Stimulated activated CD4-positive, alpha-beta T cell treated with anti-CD3 and anti-CD28 coated beads, Interleukin-4, amount 100 ng/mL, for 4 hours (primary cell): Measurements from ENCODE around the gene GOLGA2.

ENCODE experiments used
- DNase-seq, 2 experiments: peaks; one replicate each; pipeline ENCODE4 v3.0.0-alpha.2; 2020

GOLGA2 gene

DNA sequence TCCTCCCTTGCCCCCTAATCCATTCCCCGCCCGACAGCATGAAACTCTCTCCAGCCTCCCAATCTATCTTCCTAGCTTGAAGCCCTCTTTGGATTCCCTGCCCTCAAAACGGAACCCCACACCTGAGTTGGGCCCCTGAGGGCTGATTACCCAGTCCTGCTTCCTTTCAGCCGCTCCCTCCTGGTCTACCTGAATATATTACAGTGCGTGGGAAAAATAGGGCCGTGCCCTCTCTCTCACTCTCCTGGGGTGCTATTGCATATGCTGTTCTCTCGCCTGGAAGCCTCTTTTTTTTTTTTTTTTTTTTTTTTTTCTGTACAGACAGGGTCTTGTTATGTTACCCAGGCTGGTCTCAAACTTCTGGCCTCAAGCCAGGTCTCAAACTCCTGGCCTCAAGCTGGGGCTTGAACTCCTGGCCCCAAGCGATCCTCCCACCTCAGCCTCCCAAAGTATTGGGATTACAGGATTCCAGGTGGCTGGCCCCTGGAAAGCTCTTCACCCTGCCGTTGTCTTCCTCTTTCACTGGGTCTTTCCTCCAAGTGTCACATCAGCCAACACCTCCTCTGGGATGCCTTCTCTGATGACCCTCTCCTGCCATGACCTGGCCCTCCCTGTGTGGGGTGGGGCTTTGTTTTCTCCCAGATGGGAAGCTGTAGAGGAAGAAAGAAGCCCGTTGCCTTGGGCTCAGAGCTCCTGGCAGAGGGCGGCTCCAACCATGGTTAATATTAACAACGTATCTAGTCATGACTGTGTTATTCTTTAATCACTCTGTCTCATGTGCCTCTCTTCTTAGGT lies 64.4 kb downstream of the GOLGA2 start:
- DNase-seq = no peak

DNA sequence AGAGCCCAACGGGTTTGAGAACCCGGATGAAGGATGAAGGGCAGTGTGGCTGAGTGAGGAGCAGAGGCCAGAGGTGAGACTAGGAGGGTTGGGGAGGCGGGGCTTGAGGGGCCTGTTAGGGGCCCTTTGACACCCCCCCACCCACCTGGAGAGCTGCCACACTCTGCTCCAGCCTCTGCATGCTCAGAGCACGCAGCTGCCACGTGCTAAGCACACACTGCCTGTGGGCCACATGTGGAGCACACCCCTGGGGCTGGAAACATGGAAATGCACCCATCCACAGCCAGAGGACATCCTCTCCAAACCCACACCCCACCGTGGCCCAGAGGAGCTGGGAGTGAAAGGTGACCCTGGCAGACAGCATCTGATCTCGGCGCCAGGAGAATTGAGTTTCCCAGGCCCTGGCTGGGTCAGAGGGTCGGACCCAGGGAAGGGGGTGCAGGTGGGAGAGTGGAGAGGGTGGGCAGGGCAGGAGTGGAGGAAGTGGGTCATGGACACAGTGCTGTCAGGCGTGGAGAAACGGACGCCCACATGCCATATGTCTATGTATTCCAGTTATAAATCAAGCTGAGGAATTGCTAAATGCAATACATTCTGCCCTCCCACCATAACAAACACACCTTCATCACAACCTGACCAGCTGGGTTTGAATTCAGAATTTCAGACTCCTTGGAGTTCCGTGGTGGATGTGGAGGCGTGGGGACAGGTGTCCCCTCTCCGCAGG lies 66.7 kb downstream of the GOLGA2 start:
- DNase-seq = no peak

DNA sequence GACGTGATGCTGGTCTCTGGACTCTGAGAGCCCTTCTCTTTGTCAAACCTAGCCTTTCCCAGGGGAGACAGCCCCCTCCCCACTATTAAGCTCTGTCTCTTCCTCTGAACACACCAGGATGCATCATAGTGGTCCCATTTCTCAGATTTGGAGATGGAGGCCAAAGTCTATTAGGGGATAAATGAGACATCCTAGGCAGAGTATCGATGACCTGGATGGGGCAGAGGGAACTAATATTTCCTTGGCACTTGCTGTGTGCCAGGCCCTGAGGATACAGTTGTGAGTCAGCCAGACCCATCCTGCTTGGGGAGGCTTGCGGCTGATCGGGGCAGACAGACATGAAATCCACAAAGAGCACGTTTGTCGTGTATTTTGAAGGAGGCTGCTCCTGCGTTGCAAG lies 67.4 kb downstream of the GOLGA2 start:
- no peak for DNase-seq

DNA sequence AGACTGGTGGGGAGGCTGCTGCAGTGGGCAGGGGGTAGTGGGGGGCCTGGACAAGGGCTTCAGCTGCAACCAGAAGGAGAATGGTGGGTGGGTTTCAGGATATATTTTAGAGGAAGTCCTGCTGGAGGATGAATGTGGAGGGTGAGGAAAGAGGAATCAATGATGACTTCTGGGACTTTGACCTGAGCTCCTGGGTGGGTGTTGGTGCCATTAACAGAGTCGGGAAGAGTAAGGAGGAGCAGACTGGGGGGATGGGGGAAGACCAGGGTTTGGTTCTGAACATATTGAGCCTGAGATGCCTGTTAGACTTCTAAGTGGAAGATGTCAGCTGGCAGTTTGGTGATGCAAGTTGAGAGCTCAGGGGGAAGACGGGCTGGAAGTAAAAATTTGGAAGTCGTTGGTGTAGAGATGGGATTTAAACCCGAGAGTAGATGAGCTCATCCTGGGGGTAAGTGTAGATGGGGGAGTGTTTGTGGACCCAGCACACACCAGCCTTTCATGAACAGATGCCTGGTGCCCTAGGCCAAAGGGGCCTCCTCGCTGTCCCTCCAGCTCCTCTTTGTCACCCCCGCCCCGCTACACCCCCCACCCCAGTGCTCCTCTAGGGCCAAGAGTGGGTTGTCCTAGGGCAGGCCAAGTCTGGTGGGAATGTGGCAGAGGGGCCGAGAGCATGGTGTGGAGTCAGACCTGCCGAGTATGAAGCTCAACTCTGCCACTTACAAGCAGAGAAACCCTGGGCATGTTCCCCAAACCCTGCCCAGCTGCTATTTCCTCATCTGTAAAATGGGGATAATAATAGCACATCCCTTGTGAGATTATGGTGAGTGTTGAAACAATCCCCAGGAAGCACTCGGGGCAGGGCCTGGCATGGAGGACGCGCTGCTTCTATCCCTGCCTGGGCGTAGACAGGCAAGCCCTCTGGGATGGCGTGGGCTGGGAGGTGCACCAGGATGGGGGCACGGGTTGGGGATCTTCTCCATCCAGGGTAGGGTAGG lies 68.6 kb downstream of the GOLGA2 start:
- DNase-seq = no peak

DNA sequence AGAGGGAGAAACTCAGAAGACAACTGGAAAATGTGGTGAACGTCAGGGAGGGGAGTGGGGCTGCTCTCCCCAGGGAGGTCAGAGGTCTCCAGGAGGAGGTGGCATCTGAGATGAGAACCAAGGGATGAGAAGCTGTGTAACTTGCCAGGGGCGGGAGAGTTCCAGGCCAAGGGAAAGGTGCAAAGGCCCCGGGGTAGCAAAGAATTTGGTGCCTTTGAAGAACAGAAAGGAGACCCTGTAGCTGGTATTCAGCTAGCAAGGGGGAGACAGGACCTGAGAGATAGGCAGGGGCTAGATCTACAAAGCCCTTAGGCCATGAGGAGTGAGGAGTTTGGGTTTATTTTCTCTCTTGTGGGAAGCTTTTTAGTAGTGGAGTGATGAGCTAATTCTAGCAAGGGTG lies 69.3 kb downstream of the GOLGA2 start:
- DNase-seq = no peak
